COLO668 (cell line): ENCODE data around the gene HDGFL3.
"Not testable (repeated sequence)": the region's sequence is repeated elsewhere in the genome, so short reads cannot be mapped to it uniquely, and the experiment has no call there.

ENCODE experiments used
- DNase-seq: peaks from one replicate; lab custom pipeline; 2025; ENCODE audit not compliant: unreplicated experiment; lab: John Stamatoyannopoulos, UW

Gene HDGFL3

DNA sequence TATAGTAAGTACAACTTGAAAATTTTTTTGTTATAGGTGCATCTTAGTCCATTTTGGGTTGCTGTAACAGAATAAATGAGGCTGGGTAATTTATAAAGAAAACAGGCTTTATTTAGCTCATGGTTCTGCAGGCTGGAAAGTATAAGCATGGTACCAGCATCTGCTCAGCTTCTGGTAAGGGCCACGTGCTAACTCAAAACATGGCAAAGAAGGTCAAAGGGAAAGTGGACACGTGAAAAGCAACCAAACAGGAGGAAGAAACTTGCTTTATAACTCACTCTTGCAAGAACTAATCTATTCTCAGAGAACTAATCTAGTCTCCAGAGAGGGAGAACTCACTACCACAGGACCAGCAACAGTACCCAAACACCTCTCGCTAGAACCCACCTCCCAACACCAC lies 9.1 kb downstream of the HDGFL3 start:
- DNase-seq, result no peak

DNA sequence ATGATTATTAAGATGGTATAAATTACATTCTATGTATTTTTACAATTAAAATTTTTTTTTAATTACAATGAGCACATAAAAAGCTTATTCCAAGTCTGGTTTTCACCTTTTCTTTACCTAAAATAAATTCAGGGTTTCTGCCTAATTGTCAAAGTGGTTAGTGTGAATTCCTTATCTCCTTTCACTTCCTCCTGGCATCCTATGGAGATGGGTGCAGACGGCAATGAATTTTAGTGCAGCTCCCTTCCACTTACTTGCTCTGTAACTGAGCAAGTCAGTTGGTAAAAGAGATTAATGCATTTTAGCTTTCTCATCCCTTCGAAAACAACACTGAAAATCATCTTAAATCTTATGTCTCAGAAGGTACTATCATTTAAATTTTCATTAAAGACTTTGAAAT lies 13.1 kb downstream of the HDGFL3 start:
- no peak for DNase-seq

DNA sequence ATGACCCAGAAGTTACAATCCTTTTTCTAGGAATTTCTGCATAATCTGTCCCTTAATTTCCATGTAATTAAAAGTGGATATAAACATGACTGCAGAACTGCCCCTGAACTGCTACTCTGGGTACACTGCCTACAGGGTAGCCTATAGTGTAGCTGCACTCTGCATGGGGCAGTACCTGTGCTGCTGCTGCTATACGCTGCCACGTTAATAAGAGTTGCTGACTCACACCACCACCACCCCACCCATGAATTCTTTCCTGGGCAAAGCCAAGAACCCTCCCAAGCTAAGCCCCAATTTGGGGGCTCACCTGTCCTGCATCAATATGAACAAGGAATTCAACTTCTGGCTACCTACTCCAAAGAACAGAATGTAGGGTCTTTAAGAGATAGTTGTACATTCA lies 13.9 kb downstream of the HDGFL3 start:
- DNase-seq, result no peak

DNA sequence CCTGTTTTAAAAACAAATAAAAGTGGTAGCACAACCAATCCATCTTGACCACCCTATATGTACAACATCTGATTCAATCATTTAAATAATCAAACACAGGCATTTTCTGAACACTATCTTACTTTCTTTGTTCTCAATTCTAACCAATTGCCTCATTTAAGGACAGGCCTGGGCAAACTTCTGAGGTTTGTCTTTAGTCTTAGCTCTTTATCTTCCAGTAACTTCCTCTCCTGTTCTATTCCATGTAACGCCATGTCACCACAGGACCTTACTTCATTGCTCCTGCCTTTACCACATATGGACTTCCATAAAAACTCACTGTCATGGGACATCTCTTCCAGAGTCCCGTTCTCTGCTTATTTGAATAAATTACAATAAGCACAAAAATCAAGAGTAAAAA lies 14.9 kb downstream of the HDGFL3 start:
- no peak for DNase-seq

DNA sequence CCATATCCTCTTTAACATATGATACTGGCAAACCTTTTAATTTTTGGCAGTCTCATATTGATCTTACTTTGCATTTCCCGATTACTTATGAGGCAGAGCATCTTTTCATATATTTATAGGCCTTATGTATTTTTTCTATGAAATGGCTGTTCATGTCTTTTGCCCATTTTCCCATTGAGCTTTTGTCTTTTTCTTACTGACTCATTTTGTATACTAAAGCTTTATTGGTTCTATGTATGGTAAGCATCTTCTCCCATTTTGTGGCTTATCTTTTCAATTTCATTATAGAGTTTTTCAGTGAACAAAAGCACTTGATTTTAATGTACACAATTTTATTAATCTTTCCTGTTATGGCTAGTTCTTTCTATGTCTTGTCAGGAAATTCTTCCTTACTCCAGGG lies 17.2 kb downstream of the HDGFL3 start:
- DNase-seq, result no peak

DNA sequence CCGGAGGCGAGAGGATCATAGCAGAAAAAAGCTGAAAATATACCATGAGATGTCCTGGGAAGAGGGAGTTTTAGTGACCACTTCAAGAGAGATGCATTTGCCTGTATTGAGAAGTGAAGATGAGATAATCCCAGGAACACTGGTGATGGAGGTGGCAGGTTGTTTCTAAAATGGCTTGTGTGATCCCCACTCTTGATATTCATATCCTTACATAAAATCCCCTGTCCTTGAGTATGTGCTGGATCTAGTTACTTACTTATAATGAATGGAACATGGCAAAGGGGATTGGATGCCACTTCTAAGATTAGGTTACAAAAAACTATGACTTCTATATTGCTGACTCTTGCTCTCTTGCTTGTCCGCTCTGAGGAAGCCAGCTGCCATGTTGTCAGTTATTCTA lies 22.1 kb downstream of the HDGFL3 start:
- no peak for DNase-seq

DNA sequence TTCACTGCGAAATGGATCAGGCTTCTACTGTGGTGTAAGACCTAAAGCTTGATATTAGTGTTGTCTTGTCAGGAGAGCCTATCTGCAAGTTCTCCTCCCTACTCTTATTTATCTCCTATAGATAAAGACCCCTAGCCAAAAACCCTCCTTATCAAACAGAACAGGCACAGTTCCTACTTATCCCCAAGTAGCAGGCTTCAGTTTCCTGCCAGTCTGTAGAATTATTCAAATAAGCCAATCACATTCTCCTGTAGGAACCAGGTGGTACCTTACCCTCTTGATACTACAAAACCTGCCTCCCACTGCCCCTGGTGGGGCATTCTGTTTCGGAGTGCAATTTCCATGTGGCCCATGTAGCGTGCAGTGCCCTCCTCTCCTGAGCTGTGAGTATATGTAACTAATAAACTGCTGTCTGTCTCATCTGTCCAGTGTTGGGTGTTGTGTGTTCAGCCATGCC lies 28.7 kb downstream of the HDGFL3 start:
- DNase-seq, result no peak

DNA sequence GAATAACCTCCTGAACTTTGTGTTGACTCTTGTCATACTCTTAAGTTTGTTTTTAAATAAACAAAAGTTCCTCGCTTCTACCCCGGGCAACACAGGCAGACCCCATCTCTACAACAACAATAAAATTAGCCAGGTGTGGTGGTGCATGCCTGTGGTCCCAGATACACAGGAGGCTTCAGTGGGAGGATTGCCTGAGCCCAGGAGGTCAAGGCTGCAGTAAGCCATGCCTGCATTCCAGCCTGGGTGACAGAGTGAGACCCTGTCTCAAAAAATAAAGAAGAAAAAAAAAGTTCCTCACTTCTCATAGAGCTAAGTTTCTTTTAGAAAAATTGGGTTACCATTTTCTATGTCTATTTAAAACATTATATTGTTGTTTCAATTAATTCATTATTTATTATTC lies 29.2 kb downstream of the HDGFL3 start:
- DNase-seq, result no peak

DNA sequence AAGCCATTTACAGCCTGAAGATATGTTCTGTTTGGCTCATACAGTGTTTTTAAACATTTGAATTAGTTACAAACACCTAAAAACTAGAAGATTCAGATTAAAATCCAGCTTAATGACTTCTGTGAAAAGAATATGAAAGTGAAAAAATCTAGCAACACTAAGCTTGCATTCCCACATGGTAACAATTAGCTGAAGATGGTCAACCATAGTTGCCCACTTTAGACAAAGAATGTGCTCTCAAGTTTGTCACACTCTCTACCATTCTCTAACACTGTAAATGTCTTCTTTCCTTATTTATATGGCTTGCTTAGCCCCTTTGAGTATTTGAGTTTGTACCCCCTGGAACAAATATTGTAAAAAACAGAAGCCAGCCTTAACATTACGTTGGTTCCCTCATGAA lies 32.7 kb downstream of the HDGFL3 start:
- no peak for DNase-seq

DNA sequence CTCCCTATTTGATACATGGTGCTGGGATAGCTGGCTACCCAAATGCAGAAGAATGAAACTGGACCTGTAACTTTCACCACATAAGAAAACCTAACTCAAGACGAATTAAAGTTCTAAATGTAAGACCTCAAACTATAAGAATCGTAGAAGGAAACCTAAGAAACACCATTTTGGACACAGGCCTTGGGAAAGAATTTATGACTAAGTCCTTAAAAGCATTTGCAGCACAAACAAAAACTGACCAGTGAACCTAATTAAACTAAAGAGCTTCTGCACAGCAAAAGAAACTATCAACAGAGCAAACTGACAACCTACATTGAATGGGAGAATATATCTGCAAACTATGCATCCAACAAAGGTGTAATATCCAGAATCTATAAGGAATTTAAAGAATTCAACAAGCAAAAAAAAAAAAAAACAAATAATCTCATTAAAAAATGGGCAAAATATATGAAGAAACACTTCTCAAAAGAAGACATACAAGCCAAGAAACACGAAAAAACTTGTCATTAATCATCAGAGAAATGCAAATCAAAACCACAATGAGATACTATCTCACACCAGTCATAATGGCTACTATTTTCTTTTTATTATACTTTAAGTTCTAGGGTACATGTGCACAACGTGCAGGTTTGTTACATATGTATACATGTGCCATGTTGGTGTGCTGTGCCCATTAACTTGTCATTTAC lies 37.0 kb downstream of the HDGFL3 start:
- DNase-seq, result no peak

DNA sequence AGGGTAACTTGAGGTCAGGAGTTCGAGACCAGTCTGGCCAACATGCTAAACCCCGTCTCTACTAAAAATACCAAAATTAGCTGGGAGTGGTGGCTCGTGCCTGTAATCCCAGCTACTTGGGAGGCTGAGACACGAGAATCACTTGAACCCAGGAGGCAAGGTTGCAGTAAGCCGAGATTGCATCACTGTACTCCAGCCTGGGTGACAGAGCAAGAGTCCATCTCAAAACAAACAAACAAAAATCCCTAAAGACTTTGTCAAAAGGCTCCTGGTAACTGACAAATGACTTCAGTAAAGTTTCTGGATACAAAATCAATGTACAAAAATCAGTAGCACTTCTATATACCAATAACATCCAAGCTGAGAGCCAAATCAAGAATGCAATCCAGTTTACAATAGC lies 38.0 kb downstream of the HDGFL3 start:
- DNase-seq, result not testable (repeated sequence)

DNA sequence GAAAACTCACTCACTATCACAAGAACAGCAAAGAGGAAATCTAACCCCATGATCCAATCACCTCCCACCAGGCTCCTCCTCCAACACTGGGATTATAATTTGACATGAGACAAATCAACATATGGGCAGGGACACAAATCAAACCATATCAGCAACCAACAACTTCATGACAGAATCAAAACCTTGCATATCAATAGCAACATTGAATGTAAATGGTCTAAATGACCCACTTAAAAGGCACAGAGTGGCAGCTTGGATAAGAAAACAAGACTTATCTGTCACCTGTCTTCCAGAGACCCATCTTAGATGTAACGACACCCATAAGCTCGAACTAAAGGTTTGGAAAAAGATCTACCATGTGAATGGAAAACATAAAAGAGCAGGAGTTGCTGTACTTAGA lies 40.8 kb downstream of the HDGFL3 start:
- DNase-seq, result no peak

DNA sequence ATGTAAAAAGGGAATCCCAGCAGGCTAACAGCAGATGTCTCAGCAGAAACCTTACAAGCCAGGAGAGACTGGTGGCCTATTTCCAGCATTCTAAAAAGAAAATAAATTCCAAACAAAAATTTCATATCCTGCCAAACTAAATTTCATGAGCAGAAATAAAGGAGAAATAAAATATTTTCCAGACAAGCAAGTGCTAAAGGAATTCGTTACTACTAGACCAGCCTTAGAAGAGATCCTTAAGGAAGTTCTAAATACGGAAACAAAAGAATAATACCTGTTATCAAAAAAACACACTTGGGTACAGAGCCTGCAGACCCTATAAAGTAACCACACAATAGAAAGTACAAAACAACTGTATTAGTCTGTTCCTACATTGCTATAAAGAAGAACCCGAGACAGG lies 41.4 kb downstream of the HDGFL3 start:
- DNase-seq, result no peak

DNA sequence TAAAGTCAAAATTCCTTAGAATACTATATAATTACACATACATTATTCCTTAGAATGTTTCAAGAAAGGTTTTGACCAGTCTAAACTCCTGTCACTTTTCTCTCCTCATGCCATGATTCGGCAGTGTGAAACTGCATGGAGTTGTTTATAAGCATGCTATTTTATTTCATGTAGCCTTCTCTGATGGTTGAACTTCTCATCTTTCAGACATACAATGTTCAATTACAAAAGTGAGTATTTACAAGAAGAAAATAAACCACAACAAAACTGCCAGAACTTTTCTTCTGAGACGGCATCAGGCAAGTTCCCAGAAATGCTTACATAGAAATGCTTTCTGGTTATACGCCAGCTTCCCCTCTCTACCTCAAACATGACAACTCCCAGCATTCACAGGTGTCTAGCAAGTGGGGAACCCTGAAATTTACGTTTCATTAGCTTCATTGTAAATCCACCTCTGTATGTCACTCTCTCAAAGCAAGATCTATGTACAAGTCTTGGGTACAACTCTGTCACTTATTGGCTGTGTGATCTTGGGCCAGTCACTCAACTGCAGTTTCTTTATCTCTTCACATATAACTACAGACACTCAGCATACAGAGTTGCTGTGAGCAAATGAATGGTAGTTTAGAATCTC lies 42.7 kb downstream of the HDGFL3 start:
- DNase-seq, result no peak

DNA sequence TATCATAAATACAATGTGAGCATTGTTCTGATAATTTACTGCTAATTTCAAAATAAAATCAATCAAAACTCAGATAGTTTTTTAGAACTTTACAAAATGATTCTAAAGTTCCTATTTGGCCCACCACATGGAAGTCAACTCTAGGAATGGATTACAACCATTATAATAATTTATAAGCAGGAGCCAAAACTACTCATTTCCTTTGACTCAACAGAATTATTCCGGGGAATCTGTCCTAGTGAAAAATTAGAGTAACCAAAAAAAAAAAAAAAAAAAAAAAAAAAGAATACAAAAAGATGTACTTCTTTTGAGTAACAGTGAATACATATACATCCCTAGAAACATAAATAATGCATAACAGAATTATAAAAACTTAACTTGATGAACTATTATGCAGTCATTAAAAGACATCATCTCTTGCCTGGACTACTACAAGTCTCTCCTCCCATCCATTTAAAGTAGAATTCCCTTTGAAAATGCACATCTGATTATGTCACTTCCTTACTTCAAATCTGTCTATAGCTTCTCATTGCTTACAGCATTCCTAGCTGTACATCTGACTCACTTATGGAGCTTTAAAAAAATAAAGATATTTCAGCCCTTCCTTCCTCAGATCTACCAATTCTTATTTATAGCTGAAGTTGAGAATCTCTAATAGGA lies 43.4 kb downstream of the HDGFL3 start:
- no peak for DNase-seq

DNA sequence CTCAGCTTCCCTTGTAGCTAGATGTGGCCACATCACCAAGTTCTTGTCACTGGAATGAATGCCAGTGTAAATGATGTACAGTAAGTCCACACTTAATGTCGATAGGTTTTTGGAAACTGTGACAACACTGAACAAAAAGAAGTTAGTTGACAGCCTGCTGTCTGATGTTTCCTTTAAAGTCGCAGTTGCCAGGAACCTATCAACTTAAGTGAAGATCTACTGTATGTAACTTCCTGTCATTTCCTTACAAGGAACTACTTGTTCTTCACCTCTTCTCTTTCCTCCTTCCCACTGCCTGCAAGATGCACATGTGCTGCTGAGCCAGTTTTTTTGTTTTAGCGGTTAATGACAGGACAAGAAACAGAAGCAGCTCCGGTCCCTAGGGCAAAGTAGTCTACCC lies 44.6 kb downstream of the HDGFL3 start:
- no peak for DNase-seq

DNA sequence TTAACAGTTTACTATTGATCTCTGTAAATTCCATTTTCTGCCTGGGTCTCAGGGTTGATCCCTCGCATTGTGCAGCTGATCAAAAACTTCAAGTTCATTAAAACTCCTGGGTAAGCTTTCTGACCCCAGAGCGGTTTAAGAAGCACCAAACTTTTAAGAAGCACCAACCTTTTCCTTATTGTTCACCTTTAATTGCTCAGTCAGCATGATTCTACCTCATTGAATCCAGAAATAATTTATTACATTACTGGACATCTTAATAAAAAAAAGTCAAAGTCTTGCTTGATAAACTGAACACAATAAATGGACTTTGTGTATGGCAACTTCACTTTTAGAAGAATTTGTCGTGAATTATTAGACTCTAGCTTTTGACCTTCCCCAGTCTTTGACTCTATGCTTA lies 46.9 kb downstream of the HDGFL3 start:
- DNase-seq, result no peak

DNA sequence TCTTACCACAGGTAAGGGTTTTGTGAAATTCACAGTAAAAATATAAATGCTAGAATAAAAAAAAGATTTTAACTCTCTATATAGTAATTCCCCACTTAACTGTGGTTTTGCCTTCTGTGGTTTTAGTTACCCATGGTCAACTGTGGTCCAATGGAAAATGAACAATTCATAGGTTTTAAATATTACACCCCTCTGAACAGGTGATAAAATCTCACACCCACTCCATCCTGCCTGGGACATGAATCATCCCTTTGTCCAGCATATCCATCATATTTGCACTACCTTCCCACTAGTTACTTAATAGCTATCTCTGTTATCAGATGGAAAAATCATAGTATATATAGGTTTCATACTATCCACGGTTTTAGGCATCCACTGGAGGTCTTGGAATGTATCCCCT lies 49.2 kb downstream of the HDGFL3 start:
- no peak for DNase-seq

DNA sequence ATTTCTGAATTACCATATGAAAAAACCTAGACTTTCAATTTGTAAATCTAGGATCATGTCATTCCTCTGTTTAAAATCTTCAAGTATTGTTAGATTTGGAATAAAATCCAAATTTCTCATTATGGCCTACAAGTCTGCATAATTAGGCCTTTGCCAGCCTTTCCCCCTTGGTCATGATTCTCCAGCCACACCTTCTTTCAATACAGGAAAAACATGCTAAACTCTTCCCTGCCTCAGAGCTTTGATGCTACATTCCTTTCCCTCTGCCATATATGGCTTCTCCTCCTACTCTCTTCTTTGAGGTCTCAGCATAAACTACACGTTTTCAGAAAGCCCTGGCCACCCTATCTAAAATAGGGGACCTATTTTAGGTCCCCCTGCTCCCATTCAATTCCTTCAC lies 51.7 kb downstream of the HDGFL3 start:
- DNase-seq, result no peak

DNA sequence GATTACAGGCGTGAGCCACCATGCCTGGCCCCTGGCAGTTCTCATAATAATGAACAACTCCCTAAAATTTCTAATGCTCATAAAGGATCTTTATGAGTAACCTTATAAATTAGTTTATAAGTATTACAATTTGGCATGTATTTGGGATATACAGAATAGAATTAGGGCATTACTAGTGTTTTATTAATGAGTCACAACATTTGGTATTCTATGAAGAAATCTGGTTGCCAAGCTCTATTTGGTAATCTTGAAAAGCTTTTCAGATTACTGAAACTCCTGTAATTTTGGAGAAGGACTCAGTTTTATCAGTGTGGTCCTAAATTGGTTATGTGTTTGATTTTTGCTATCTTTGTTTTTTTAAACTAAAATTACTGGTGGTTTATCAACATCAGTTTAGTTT lies 54.3 kb downstream of the HDGFL3 start:
- no peak for DNase-seq

DNA sequence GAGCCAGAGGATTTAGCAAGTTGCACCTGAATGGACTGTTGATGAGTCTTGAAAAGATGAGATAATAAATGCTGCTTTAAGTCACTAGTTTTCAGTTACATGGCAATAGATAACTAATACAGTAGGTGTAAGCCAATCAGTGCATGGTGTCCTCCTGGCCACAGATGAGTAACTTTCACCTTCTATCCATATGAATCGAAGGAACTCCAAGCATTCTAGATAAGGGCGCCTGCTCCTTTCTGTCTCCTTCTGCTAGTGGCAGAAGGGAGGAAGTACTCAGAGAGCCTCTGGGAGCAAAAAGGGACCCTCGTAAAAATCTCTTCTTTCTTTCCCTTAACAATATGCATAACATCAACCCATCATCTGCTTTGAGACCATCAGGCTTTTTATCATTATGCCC lies 62.9 kb downstream of the HDGFL3 start:
- no peak for DNase-seq

DNA sequence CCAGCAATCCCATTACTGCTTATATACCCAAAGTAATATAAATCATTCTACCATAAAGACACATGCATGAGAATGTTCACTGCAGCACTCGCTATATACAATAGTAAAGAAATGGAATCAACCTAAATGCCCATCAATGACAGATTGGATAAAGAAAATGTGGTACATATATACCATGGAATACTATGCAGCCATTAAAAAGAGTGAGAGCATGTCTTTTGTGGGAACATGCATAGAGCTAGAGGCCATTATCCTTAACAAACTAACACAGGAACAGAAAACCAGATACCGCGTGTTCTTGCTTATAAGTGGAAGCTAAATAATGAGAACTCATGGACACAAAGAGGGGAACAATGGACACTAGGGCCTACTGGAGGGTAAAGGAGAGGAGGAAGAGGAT lies 65.5 kb downstream of the HDGFL3 start:
- not testable (repeated sequence) for DNase-seq
